NCI-H1436 treated with DMSO at 0.1 percent for 48 hours (cell line): ENCODE measurements around the gene MGAT4A.
"Not testable (repeated sequence)": the region's sequence is repeated elsewhere in the genome, so short reads cannot be mapped to it uniquely, and the experiment has no call there.

Source experiments
- DNase-seq: peaks from one replicate; lab custom pipeline; 2025; lab: John Stamatoyannopoulos, UW

MGAT4A gene

DNA sequence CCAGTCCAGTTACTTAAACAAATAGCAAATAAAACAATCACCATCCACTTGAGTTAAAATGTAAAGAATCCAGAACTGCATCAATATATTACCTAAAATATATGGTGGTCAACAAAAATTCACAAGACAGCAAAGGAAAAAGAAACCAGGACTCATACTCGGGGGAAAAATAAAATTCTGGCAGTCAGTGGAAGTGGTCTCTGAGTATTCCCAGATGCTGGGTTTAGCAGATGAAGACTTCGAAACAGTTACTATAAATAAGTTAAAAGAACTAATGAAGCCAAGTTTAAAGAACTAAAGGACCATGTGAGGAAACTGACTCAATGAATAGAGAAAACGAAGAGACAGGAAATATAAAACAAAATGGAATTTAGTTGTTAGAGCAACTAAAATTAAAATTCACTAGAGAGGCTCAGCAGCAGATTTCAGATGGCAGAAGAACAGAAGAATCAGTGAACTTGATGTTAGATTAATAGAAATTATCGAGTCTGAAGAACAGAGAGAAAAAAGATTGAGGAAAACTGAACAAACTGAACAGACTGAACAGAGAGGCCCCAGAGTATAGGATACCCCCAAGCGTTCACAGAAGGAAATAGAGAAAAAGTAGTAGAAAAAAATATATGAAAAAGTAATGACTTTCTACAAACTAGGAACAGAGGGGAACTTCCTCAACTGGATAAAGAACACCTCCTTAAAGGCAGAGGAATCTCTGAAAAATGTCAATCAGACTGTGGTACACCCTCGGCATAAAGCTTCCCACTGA is 27.9 kb downstream of the MGAT4A start:
- no peak for DNase-seq

GRCh38 chr2:98702127-98702802 is 28.7 kb downstream of the MGAT4A start:
- DNase-seq: no peak

DNA sequence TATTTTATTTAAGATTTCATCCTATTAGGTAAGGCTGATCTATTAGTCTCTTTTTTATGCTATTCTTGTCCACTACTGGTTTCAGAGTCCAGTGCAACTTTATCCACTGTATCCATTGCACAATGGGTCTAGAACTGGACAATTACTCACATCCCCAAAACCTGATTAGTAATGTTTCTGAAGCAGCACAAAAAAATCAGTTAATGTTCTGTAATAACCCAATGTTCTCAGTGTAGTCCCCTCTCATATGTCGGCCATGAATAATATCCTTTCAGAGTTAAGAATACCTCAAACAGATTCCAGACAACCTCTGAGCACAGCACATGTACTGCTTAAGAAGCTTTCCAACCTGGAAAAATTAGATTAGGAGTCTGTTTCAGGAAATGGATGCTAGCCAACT is 29.7 kb downstream of the MGAT4A start:
- DNase-seq: no peak

DNA sequence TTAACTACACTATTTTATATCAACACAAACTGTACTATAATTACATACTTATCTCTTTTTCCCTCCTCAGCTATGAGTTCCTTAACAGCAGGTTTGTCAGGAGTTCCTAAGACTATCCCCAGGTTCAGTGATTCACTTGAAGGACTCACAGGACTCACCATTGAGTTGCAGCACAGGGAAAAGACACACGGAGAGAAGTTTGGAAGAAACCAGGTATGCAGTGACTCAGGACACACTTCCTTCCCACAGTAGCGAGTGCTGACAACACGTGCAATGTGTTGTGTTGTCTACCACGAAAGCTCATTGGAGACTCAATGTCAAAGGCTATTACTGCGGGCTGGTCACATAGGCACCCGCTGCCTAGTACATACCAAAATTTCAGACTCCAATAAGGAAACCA is 32.0 kb downstream of the MGAT4A start:
- DNase-seq: no peak

DNA sequence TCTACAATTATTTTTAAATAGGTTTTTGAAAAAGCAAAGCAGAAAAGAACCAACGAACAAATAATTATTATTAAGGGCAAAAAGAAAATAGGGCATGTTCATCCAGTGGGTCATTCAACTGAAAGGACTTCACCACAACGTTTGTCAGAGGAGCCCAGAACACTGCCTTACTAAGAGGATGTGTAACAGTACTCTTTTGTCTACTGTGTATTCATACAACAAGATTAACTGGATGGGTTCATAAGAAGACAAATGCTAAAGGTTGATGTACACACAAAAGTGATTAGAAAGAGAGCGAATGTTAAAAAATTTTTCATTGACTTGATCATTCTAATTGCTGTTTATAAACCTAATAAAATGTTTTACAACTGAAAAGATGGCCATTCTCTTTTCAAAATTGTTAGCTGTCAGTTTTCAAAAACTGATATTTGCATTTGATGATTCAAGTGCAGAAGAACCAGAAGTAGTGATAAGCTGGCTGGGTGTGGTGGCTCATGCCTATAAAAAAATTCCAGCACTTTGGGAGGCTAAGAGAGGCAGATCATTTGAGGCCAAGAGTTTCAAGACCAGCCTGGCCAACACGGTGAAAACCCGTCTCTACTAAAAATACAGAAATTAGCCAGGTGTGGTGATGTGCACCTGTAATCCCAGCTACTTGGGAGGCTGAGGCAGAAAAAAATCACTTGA is 33.1 kb downstream of the MGAT4A start:
- DNase-seq: no peak

DNA sequence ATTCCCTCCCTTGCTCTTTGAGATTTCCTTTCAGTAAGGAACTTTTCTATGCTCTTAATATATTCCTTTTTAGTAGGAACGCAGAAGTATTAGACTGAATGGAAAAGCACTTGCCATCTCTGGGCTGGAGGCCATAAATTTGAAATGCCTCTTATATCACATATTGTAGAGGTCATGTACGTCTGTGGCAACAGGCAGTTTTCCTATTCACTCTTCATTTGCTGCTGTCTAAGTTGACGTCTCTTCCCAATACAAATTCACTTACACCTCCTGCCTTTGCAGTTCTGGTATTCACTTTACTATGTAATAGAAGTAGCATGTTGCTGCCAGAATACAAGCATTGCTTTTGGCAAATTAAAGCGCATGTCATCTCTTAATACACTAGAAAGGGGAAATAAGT is 34.7 kb downstream of the MGAT4A start:
- DNase-seq: no peak

- no peak for DNase-seq
Measured at GRCh38 chr2:98695255-98695654, 35.7 kb downstream of the MGAT4A start.

DNA sequence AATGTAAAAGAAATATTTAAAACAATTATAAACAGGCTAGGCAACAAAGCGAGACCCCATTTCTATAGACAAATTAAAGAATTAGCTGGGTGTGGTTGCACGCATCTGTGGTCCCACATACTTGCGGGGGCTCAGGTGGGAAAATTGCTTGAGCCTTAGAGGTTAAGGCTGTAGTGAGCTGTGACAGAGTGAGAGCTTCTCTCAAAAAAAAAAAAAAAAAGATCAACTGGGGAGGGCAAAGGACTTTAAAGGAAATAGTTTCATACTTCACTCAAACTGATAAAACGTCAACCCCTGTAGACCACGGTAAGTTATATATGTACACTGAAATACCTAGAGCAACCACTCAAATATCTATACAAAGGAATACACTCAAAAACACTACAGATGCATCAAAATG is 37.5 kb downstream of the MGAT4A start:
- DNase-seq: no peak

DNA sequence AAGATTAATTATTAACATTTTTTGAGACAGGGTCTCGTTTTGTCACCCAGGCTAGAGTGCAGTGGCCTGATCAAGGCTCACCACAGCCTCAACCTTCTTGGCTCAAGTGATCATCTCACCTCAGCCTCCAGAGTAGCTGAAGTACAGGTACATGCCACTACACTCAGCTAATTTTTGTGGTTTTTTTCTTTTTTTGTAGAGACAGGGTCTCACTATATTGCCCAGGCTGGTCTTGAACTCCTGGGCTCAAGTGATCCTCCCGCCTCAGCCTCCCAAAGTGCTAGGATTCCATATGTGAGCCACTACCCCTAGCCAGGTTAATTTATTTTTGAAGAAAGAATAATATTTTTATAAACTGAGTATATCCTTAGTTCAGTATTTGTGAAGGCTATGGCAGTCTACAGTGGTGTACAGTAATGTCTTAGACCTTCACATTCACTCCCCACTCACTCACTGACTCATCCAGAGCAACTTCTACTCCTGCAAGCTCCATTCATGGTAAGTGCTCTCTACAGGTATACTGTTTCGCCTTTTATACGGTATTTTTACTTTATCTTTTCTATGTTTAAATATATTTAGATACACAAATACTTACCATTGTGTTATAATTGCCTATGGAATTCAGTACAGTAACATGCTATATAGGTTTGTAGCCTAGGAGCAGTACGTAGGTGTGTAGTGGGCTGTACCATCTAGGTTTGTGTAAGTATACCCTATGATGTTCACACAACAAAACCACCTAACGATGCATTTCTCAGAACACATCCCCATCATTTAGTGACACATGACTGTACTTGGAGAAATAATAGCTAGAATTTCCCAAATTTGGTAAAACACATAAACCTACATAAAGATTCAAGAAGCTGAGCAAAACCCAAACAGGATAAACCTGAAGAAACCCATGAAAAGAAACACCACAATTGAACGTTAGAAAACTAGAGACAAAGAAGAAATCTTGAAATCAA is 38.6 kb downstream of the MGAT4A start:
- DNase-seq: no peak

GRCh38 chr2:98691303-98691702 is 39.6 kb downstream of the MGAT4A start:
- DNase-seq: no peak

GRCh38 chr2:98685930-98686887 is 44.7 kb downstream of the MGAT4A start:
- DNase-seq: no peak

DNA sequence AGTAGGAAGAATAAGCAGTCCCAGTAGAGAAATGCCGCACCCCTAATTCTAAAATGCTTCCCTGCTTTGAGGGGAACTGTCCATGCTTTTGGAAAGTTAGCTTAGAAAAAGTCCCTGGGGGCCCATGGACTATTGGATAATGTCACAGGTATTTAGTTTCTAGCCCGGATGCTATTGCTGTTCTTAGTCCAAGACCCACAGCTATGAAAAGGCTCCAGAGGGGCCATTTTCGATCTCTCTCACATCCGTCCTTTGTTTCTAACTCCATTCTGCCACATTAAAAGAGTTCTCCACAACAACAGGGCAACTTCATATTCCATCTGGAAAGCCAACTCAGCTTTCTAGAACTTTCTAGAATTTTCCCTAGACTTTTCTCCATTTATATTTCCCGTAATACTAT is 47.2 kb downstream of the MGAT4A start:
- DNase-seq: no peak

GRCh38 chr2:98676742-98677141 is 54.2 kb downstream of the MGAT4A start:
- no peak for DNase-seq

DNA sequence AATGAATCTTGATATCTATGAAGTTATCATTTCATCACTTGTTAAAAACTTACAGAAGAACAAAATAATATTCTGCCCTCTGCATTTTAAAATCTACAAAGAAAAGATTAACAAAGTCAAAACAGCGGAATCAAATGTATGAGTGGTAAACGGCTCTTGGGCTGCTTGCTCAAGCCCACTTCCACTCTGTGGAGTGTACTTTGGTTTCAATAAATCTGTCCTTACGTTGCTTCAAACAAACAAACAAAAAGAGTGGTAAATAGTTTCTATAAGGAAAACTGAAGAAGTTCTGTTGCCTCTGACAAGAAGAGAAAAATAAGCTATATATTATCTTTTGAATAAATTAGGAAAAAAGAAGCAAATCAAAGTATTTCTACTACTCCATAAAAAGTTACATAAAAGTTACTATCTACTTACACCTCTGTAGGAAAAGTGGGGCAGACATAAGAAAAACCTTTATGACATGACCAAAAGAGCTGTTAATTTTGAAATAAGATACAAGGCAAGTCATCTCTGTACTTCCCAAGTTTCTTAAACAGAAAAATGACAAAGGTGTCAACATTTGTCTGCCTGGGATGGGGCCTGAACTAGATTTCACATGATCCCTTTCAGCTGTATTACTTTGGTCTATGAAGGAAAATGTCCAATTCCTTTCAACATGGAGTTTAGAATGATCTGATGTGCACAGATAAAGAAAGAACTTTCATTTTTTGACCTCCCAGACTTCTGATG is 56.5 kb downstream of the MGAT4A start:
- DNase-seq: no peak

DNA sequence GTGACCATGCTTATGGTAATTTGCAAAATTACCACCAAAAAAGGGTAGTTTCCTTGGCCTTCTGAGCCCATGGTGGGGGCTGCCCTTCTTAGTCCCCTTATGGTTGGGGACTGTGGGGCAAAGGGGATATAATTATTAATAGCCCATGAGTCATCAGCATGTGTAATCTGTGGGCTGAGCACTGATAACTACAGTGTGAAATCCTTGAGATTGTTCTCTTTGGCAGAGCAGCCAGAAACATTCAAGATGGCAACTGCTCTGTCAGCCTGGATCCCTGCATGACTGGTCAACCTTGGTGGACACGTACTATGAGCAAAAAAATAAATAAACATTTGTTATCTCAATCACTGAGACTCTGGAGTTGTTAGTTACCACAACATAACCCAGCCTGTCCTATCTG is 61.3 kb downstream of the MGAT4A start:
- DNase-seq: no peak

DNA sequence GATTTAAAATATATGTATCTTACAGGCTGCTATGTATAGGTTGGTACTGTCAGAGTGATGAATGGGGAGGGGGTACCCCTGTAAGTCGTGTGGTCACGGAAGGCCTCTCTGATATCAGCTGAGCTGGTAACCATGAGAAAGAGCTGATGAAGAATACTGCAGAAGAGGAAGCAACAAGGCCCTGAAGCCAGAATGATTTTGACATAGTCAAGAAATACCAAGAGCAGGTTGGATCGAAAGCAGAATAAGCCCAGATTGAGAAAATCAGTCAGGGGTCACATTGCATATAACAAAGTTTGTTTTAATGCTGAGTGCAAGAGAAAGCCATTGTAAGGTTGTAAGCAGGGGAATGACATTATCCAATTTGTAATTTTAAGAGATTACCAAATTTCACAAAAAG is 65.3 kb downstream of the MGAT4A start:
- DNase-seq: no peak

GRCh38 chr2:98664323-98664722 is 66.6 kb downstream of the MGAT4A start:
- DNase-seq: no peak

- DNase-seq: no peak
Measured at GRCh38 chr2:98663511-98664090, 67.3 kb downstream of the MGAT4A start.

DNA sequence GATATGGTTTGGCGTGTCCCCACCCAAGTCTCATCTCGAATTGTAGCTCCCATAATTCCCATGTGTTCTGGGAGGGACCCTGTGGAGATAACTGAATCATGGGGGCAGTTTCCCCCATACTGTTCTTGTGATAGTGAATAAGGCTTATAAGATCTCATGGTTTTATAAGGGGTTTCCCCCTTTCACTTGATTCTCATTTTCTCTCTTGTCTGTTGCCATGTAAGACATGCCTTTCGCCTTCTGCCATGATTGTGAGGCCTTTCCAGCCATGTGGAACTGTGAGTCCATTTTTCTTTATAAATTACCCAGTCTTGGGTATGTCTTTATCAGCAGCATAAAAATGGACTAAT is 71.5 kb downstream of the MGAT4A start:
- DNase-seq: not testable (repeated sequence)
